Subcutaneous adipose tissue (tissue), 4 donors: ENCODE data around the gene DLX4. TPM values are rescaled to one million over a fixed set of nuclear protein-coding genes. Genes with fewer than 3 reads are reported as not detected.

Source experiments
- total RNA-seq, 4 donors: library from RNA; depleted of rRNA; stranded (reverse); fragments of >200 nt; gene quantifications; one replicate each; pipeline ENCODE4 v1.1.0, GENCODE V29; 2016
- TF ChIP-seq, protein P1 (sequence below): fragments of 450-650 bp; IDR thresholded peaks from one replicate; pipeline ENCODE4 v1.5.1; 2016; ENCODE audit warnings: low read depth, mild to moderate bottlenecking, control low read depth, antibody characterized with exemption, moderate library complexity

Gene DLX4
- total RNA-seq, 4 donors from 2014 or later: 0.34 to 1.3 TPM; not detected in 2

DNA sequence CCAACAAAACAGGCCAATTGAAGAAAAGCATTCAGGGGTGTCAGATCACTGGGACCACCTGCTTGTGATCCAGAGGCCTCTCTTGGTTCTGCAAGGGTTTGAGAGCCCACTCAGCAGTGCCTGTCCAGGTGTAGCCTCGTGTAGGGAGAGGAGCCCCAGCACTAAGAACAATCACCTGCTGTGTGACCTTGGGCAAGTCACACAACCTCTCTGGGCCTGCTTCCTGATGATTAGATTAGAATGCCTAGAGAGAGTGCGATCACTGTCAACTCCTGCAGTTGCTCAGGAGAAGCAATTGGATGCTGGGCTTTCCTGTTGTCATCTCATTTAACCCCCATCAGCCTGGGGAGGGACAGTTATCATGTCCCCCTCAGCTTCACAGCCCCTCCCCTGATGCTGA lies 15.8 kb downstream of the DLX4 start:
- TF ChIP-seq, protein P1, sequence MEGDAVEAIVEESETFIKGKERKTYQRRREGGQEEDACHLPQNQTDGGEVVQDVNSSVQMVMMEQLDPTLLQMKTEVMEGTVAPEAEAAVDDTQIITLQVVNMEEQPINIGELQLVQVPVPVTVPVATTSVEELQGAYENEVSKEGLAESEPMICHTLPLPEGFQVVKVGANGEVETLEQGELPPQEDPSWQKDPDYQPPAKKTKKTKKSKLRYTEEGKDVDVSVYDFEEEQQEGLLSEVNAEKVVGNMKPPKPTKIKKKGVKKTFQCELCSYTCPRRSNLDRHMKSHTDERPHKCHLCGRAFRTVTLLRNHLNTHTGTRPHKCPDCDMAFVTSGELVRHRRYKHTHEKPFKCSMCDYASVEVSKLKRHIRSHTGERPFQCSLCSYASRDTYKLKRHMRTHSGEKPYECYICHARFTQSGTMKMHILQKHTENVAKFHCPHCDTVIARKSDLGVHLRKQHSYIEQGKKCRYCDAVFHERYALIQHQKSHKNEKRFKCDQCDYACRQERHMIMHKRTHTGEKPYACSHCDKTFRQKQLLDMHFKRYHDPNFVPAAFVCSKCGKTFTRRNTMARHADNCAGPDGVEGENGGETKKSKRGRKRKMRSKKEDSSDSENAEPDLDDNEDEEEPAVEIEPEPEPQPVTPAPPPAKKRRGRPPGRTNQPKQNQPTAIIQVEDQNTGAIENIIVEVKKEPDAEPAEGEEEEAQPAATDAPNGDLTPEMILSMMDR: no peak

DNA sequence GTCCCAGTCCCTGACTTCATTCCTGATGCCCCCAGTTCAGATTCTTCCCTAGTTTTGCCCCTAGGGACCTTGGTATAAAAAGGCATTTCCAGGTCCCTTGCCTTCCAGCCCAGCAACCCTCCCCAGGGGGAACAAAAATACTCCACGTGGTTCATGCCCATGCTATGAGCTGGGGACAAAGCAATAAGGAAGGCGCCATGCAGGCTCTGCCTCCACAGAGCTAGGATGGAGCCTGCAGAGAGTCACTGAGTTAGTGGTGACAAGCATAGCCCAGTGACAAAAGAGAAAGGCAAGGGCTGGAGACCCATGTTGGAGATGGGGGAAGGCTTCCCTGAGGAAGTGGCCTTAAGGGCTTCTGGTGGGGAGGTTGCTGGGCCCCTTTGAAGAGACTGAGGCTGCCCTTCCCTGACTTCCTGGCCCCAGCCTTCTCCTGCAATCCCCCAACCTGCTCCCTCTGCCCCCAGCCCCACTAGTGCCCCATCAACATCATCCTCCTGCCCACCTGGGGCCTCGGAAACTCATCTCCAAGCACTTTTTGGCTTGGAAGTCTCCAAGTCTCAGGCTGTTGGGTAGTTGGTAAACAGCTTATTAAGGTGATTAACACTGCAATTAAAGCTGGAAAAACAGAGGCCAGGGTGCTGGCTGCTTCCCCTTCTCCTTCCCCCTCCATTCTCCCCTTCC lies 16.5 kb downstream of the DLX4 start:
- TF ChIP-seq, protein P1: no peak

DNA sequence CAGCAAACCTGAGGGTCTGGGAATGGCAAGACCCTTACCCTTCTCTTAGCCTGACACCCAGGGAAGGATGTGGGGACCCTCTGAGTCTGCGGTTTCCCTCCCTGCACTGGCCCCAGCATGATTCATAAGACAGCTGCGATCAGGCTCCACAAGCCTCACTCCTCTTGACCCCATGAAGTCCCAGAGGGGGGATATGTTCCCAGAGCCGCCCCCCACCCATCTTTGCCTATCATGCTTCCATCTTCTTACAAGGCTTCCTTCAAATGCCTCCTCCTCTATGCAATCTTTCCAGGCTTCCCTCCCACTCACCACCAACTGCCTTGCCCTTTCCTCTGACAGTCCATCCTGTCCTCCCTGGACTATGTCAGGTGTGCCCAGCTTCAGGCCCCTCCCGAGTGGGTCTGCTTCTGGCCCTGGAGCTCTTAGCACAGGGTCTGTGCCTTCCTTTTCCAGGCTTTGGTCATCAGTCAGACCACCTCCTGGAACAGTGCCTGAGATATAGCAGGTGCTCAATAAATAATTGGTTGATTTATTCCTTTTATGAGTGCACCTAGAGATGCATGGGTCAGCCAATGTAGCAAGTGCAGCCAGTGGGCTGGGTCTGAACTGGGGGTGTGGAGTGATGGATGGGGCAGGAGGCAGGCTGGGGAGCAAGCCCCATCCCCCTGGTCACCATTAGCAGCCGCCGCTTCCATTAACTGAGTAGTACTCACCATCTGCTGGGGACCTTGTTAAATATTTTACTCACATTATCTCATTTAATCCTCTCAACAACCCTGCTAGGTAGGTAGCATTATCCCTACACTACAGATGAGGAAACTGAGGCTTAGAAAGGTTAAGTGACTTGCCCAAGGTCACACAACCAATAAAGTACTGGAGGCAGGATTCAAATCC lies 17.7 kb downstream of the DLX4 start:
- TF ChIP-seq, protein P1: no peak

DNA sequence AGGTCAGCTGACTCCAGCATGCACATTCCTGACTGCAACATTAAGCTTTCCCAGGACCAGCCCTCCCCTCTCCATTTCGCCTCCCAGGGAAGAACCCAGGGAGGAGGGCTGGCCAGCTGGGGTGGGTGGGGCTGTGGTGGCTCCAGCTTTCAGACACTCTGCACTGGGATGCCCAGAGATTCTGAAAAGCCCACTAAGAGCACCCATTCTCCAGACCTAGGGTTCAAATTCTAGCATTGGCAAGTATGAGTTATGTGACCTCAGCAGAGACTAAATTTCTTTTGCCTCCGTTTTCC lies 18.2 kb downstream of the DLX4 start:
- TF ChIP-seq, protein P1: no peak

DNA sequence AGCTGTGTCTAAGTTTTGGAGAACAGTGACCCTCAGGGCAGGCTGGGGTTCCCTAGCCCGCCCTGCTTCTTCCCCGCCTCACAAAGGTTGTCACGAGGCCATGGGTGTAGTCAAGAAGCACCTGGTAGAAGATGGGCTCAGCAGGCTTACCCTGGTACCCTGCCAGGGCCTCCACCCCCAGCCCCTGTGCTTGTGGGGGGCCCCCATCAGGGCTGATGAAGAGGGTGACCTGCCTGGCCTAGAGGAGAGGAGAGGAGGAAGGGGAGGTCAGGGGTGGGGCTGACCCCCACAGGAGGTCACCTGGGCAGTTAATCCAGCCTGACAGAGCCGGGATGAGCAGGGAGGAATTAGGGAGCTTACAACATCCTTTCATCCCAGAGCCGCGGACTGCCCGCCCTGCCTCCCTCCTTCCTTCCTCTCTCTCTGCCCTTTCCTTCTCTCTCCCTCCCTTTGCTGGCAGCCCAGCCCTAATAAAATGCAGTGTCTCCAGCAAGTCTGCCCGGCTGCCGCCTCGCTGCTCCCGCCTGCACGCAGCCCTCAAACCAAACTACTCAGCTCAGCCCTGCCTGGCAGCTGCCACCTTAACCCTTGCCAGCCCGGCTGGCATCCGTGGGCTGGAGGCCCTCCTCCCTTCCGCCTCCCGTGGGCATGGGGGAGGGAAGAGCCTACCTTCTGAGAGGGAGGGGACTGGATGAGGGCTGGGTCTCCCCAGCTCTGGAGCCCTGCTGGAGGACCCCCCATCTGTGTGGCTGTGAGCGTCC lies 18.9 kb downstream of the DLX4 start:
- TF ChIP-seq, protein P1: no peak

DNA sequence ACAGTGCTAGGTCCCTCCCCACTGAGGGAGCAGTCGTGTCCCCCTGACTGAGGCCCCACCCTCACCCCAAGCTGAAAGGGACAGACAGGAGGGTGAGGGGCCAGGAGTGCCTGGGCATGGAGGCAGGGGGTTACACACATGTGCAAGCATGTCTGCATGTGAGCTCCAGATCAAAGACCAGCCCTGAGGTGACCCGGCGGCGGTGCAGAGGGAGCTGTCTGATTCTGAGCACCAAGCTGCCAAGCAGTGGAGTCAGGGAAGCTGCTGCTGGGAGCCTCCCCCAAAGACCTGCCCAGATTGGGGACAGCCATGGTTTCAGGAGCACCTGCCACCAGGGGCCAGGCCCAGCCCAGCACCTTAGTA lies 20.5 kb downstream of the DLX4 start:
- TF ChIP-seq, protein P1: no peak

DNA sequence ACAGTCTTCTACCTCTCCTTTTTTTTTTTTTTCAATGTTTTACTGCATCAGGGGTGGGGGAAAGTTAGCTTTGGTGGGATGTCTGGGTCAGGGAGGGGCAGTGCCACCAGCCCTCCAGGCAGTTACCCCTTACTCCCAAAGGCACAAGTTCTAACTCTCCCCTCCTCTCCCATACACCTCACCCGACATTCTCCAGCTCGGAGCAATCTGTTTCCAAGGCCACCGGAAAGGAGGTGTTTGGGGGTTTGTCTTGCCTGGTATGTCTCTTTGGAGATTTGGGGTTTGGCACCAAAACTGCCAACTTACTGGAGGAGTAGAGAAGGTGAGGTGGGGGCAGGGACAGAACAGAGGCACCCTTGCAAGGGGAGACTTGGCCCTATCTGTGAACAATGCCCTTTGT lies 21.3 kb downstream of the DLX4 start:
- TF ChIP-seq, protein P1: no peak
